C4-2B (cell line): Measurements from ENCODE around the gene OCIAD1.

Source experiments
- CTCF ChIP-seq: fragments of 450-650 bp; conservative IDR thresholded peaks from 2 replicates; pipeline ENCODE4 v1.5.1; 2017; ENCODE audit warnings: mild to moderate bottlenecking
- ZFX ChIP-seq: fragments of 450-650 bp; IDR thresholded peaks from 2 replicates; pipeline ENCODE4 v1.6.1; 2017

GRCh38 chr4:48815483-48815882, 15.4 kb upstream of the OCIAD1 start:
- TF ChIP-seq CTCF, result no peak
- no peak for TF ChIP-seq ZFX
